ENCODE measurements around the gene NEXMIF. TPM values are rescaled to one million over a fixed set of nuclear protein-coding genes. Genes with fewer than 3 reads are reported as not detected.
"Not testable (repeated sequence)": the region's sequence is repeated elsewhere in the genome, so short reads cannot be mapped to it uniquely, and the experiment has no call there.

The NEXMIF gene
- total RNA-seq, 1 donor from 2014 or later = 1.1 TPM

DNA sequence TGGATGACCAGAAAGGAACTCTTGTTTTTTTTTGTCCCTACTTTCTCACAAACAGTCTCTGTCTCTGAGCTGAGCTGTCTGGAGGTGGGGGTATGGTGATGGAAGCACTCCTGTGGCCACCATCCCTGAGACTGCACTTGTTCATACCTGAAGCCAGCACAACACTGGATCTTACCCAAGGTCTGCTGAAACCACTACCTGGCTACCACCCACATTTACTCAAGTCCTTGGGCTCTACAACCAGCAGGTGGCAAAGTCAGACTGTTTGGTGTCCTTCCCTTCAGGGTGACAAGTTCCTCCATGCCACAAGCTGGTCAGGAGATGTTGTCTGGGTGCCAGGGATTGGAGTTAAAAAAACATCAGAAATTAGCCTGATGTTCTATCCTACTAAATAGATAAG lies 89.7 kb downstream of the NEXMIF start:
- Mint-ChIP-seq H3K27me3 (no peaks in the 10 kb centered on the region), H3K4me3 (no peak overlapping the region), H3K9me3 (no peaks in the 10 kb centered on the region), H3K27ac (no peak overlapping the region), H3K36me3 (no peaks in the 10 kb centered on the region), H3K4me1 (ENCODE audit: unreplicated experiment) (no peaks in the 10 kb centered on the region)
- no peak for DNase-seq (ENCODE audit: extremely low spot score, unreplicated experiment)
- TF ChIP-seq, protein P1, sequence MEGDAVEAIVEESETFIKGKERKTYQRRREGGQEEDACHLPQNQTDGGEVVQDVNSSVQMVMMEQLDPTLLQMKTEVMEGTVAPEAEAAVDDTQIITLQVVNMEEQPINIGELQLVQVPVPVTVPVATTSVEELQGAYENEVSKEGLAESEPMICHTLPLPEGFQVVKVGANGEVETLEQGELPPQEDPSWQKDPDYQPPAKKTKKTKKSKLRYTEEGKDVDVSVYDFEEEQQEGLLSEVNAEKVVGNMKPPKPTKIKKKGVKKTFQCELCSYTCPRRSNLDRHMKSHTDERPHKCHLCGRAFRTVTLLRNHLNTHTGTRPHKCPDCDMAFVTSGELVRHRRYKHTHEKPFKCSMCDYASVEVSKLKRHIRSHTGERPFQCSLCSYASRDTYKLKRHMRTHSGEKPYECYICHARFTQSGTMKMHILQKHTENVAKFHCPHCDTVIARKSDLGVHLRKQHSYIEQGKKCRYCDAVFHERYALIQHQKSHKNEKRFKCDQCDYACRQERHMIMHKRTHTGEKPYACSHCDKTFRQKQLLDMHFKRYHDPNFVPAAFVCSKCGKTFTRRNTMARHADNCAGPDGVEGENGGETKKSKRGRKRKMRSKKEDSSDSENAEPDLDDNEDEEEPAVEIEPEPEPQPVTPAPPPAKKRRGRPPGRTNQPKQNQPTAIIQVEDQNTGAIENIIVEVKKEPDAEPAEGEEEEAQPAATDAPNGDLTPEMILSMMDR (conservative IDR thresholded peaks at IDR 0.05) = no peak

DNA sequence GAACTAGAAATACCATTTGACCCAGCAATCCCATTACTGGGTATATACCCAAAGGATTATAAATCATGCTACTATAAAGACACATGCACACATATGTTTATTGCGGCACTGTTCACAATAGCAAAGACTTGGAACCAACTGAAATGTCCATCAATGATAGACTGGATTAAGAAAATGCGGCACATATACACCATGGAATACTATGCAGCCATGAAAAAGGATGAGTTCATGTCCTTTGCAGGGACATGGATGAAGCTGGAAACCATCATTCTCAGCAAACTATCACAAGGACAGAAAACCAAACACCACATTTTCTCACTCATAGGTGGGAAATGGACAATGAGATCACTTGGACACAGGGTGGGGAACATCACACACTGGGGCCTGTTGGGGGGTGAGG lies 105.5 kb downstream of the NEXMIF start:
- not testable (repeated sequence) for H3K36me3 Mint-ChIP-seq; H3K9me3 Mint-ChIP-seq; H3K27me3 Mint-ChIP-seq; DNase-seq (ENCODE audit: extremely low spot score, unreplicated experiment); H3K4me3 Mint-ChIP-seq; H3K27ac Mint-ChIP-seq; H3K4me1 Mint-ChIP-seq (ENCODE audit: unreplicated experiment)

GRCh38 chrX:74814681-74815080 lies 110.6 kb downstream of the NEXMIF start:
- no peak overlapping the region for H3K4me3 Mint-ChIP-seq
- no peaks in the 10 kb centered on the region for H3K4me1 Mint-ChIP-seq (ENCODE audit: unreplicated experiment)
- TF ChIP-seq, protein P1 (conservative IDR thresholded peaks at IDR 0.05) = no peak
- no peaks in the 10 kb centered on the region for H3K9me3 Mint-ChIP-seq
- peaks cover 3% of the 10 kb centered on the region for H3K27me3 Mint-ChIP-seq
- no peaks in the 10 kb centered on the region for H3K36me3 Mint-ChIP-seq
- DNase-seq (ENCODE audit: extremely low spot score, unreplicated experiment) = no peak
- no peak overlapping the region for H3K27ac Mint-ChIP-seq

DNA sequence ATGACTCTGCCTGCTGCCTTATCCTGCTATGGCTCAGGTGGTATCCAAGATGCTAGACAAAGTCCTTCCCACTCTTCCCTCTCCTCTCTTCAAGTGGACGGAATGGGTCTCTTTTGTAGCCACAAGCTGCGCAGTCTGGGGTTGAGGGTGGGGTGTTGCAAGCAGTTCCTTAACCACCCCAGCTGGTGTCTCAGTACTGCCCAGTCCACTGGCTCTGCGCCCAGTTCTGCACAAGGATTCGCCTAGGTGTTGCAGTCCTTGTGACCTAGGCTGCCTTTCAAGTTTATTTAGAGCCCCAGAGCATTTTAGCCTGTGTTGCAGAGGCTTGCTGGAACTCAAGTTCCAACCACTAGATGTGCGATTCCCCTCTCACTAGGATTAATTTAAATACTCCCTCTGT lies 120.7 kb downstream of the NEXMIF start:
- Mint-ChIP-seq H3K36me3 (no peaks in the 10 kb centered on the region), H3K27me3 (peaks cover 8% of the 10 kb centered on the region), H3K9me3 (no peaks in the 10 kb centered on the region), H3K27ac (no peak overlapping the region), H3K4me1 (ENCODE audit: unreplicated experiment) (no peaks in the 10 kb centered on the region), H3K4me3 (no peak overlapping the region)
- DNase-seq (ENCODE audit: extremely low spot score, unreplicated experiment) = no peak
- TF ChIP-seq, protein P1 (conservative IDR thresholded peaks at IDR 0.05) = no peak

DNA sequence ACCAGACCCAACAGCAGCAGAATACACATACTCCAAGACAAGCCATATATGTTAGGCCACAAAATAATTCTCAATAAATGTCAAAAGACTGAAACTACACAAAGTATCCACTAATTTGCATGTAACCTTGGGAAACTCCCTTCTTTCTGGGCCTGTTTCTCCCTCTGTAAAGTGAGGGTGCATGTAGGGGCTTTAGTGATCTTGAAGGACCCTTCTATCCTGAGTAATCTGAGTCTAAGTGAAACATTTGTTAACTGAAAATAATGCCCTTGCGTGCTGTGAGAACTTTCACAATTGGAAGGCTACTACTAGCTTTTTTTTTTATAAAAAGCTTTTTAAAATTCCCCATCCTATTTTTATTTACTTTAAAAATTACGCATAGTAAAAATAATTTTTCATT lies 125.2 kb downstream of the NEXMIF start:
- no peaks in the 10 kb centered on the region for H3K4me1 Mint-ChIP-seq (ENCODE audit: unreplicated experiment)
- H3K9me3 Mint-ChIP-seq = no peaks in the 10 kb centered on the region
- H3K4me3 Mint-ChIP-seq = no peak overlapping the region
- H3K27ac Mint-ChIP-seq = no peak overlapping the region
- TF ChIP-seq, protein P1 (conservative IDR thresholded peaks at IDR 0.05) = no peak
- no peak for DNase-seq (ENCODE audit: extremely low spot score, unreplicated experiment)
- H3K27me3 Mint-ChIP-seq = peaks cover 2% of the 10 kb centered on the region
- H3K36me3 Mint-ChIP-seq = no peaks in the 10 kb centered on the region

DNA sequence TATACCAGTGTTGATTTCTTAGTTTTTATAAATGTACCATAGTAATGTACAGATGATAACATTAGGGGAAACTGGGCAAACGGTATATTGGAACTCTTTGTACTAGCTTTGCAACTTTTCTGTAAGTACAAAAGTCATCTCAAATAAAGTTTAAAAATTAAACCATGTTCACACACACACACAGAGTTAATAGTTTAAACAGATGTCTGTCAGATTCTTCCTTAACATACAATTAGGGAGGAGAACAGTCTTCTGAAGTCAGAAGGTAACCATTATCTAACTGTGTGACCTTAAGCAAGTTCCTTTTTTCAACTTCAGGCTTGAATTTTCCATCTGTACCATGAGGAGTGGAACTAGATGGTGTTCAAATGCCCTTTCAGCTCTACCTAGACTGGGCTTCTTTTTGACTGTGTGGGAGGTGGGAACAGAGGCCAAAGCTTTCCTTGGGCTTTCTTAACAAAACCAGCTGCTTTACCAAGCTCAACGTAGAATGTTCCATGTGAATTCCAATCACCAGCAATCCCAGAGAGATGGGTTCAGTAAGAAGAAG lies 127.8 kb downstream of the NEXMIF start:
- TF ChIP-seq, protein P1 (conservative IDR thresholded peaks at IDR 0.05) = no peak
- no peak overlapping the region for H3K27ac Mint-ChIP-seq
- H3K4me1 Mint-ChIP-seq (ENCODE audit: unreplicated experiment) = no peaks in the 10 kb centered on the region
- H3K36me3 Mint-ChIP-seq = no peaks in the 10 kb centered on the region
- H3K9me3 Mint-ChIP-seq = no peaks in the 10 kb centered on the region
- no peak for DNase-seq (ENCODE audit: extremely low spot score, unreplicated experiment)
- H3K27me3 Mint-ChIP-seq = no peaks in the 10 kb centered on the region
- H3K4me3 Mint-ChIP-seq = no peak overlapping the region
